ENCODE measurements around the gene RFTN1. TPM values are rescaled to one million over a fixed set of nuclear protein-coding genes. Genes with fewer than 3 reads are reported as not detected.

Gene RFTN1
- total and polyA plus RNA-seq, 3 donors from 2014 or later = 20.8 to 25.7 (median 22.2) TPM

DNA sequence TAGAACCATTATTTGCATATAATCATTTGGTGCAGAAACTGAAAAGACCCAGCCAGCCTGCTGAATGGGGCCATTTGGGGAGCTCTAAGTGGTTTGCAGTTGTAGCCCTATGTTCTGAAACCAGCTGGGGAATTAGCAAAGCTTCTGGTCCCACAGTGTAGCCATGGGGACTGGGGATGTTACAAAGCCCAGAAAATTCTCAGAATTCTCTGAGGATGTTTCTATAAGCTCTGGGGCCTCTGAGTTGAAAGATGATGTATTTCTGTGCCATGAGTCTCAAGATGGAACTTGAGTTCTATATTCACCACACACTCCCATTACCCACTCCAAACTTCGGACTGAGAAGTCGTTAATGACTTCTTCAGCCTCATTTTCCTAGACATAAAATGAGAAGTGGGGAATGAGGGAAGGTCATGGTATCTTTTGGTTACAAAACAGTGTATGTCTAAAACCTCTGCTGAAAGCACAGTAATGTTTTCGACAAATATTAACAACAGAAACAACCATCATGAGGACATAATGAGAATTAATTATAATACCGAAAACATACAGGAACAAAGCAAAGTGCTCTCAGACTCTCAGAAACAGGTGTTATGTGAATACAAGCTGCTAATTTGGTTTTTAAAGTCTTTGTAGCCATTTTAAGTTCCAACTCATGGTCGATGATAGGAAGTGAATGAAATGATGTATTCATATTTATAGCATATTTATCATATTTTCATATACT lies 89.4 kb downstream of the RFTN1 start:
- H3K27ac ChIP-seq = no peak overlapping the region
- no peak overlapping the region for H3K4me3 ChIP-seq
- WGBS, 2 donors = 92 to 94% methylated on average over 5 of the region's 5 CpGs
- H3K4me1 ChIP-seq = peaks cover 8% of the 10 kb centered on the region
- intact Hi-C loops (cut with DNase I; ENCODE audit: low total_unique reads) = no loop called here
- no peak for DNase-seq
- H3K27me3 ChIP-seq = no peaks in the 10 kb centered on the region
- H3K9me3 ChIP-seq = no peaks in the 10 kb centered on the region
- no peaks in the 10 kb centered on the region for H3K36me3 ChIP-seq (ENCODE audit: low read depth, missing control alignments)
- TF ChIP-seq, protein P1, sequence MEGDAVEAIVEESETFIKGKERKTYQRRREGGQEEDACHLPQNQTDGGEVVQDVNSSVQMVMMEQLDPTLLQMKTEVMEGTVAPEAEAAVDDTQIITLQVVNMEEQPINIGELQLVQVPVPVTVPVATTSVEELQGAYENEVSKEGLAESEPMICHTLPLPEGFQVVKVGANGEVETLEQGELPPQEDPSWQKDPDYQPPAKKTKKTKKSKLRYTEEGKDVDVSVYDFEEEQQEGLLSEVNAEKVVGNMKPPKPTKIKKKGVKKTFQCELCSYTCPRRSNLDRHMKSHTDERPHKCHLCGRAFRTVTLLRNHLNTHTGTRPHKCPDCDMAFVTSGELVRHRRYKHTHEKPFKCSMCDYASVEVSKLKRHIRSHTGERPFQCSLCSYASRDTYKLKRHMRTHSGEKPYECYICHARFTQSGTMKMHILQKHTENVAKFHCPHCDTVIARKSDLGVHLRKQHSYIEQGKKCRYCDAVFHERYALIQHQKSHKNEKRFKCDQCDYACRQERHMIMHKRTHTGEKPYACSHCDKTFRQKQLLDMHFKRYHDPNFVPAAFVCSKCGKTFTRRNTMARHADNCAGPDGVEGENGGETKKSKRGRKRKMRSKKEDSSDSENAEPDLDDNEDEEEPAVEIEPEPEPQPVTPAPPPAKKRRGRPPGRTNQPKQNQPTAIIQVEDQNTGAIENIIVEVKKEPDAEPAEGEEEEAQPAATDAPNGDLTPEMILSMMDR (IDR thresholded peaks at IDR 0.05) = no peak
- TF ChIP-seq POLR2A (IDR thresholded peaks at IDR 0.05) = no peak

DNA sequence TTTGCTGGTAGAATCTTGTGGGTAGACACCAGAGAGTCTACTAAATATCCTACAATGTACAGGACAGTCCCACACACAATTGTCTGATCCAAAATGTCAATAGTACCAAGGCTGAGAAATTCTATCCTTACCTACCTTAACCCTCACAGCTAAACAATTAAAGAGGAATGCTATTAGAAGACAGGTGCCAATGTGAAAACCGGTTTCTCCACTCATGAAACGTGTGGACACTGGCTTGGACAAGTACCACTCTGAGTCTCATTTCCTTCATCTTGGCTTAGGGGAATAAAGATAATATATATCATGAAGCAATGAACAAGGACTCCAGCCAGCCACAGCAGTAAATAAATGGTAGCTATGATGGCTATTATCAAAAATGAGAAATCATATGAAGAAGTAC lies 90.2 kb downstream of the RFTN1 start:
- Histone ChIP-seq H3K9me3 (no peaks in the 10 kb centered on the region), H3K36me3 (ENCODE audit: low read depth, missing control alignments) (no peaks in the 10 kb centered on the region), H3K4me3 (no peak overlapping the region), H3K27me3 (no peaks in the 10 kb centered on the region), H3K4me1 (peaks cover 11% of the 10 kb centered on the region), H3K27ac (no peak overlapping the region)
- WGBS, 2 donors = 90 to 96% methylated on average over 2 of the region's 2 CpGs
- TF ChIP-seq POLR2A (IDR thresholded peaks at IDR 0.05) = no peak
- TF ChIP-seq, protein P1 (IDR thresholded peaks at IDR 0.05) = no peak
- DNase-seq = no peak
- intact Hi-C loops (cut with DNase I; ENCODE audit: low total_unique reads) = no loop called here

DNA sequence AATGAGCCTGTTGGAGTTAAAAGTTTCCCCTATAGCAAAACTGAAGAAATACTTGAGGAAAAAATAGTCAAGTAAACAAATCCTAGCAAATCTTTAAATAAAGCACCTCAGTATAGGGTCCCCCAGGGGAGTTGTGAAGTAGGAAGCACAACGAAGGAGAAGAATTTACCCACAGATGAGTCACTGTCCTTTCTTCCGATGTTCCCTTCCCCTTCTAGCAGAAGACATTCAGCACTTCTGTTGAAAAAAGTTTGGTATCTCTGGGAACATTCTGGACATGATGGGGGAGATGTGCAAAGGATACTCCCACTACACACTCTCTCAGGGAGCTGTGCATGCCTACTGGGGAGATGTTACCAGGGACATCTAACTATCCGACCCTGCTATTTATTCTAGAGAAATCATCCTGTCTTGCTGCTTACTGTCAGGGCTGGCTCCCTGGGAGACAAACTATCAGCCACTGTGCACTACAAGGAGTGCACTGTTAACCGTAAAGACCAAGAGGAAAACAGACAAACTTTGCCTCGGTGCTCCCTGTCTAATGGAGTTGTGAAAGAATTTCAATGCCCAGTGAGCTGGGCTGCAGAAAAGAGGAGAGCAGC lies 93.8 kb downstream of the RFTN1 start:
- WGBS, 2 donors = 33 to 43% methylated on average over 5 of the region's 5 CpGs
- no peak overlapping the region for H3K4me3 ChIP-seq
- H3K9me3 ChIP-seq = no peaks in the 10 kb centered on the region
- TF ChIP-seq, protein P1 (IDR thresholded peaks at IDR 0.05) = no peak
- TF ChIP-seq POLR2A (IDR thresholded peaks at IDR 0.05) = no peak
- no peak for DNase-seq
- H3K36me3 ChIP-seq (ENCODE audit: low read depth, missing control alignments) = no peaks in the 10 kb centered on the region
- intact Hi-C loops (cut with DNase I; ENCODE audit: low total_unique reads) = no loop called here
- no peak overlapping the region for H3K27ac ChIP-seq
- peaks cover 11% of the 10 kb centered on the region for H3K4me1 ChIP-seq
- H3K27me3 ChIP-seq = no peaks in the 10 kb centered on the region

DNA sequence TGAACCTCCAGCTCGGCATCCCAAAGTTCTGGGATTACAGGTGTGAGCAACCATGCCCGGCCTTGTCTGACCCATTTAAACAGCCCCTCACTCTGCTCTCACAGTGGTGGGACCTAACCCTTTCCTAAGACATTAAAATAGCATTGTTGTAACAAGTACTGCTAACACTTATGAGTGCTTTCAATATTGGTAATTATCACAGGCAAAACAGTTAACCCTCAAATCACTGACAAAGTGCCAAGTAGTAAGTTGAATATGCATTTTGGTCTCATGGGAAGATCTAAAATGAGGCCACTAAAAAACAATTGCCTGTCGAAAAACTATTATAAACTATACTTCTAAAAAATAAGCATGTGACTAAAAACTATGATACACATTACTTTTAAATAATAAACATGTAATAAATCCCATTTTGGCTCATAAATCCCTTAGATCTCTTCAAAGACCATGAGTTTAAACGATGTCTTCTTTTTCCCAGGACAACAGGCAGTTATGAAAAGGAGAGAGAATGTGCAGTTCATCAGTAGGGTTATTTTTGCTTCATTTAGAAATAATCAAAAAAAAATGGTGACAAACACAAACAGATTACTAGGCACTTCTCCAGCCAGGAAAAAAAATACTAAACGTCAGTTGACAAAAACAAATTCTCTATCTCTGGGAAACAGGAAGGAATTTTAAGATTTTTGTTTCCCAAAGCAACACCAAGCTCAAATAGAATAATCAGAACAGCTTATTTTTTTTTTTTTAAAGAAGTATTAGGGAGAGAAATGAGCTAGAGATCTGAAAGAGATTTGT lies 95.4 kb downstream of the RFTN1 start:
- H3K4me3 ChIP-seq = no peak overlapping the region
- TF ChIP-seq, protein P1 (IDR thresholded peaks at IDR 0.05) = no peak
- no peak for TF ChIP-seq POLR2A (IDR thresholded peaks at IDR 0.05)
- no peaks in the 10 kb centered on the region for H3K27me3 ChIP-seq
- DNase-seq = no peak
- H3K36me3 ChIP-seq (ENCODE audit: low read depth, missing control alignments) = no peaks in the 10 kb centered on the region
- 72 to 74% methylated on average over 4 to 5 of the region's 5 CpGs for WGBS, 2 donors
- no peaks in the 10 kb centered on the region for H3K9me3 ChIP-seq
- intact Hi-C loops (cut with DNase I; ENCODE audit: low total_unique reads) = no loop called here
- H3K27ac ChIP-seq = peak overlapping the region in 1 of 2 donors; percentile 26
- peaks cover 11% of the 10 kb centered on the region for H3K4me1 ChIP-seq

Measured in testis (tissue), 3 donors.